GM12878 (cell line): ENCODE results near the gene PFKL. TPM values are rescaled to one million over a fixed set of nuclear protein-coding genes. Genes with fewer than 3 reads are reported as not detected.

Experiments used
- ATAC-seq: fragments of 200-7000 bp; cut with Tn5 transposase; 3 replicates; pipeline ENCODE4 v1.9.1; 2020; ENCODE audit warnings: mild to moderate bottlenecking, moderate library complexity
- BruUV-seq: library from RNA; stranded (reverse); fragments of 400-500 nt; replicated peaks from 2 replicates; lab custom pipeline; 2021; lab: Mats Ljungman, UMichigan
- CTCF ChIA-PET: fragments of 300-600 bp; sonication (Branson Sonifier 250); formaldehyde crosslinking; extraction: SDS; loops from one replicate; lab custom pipeline; 2021; ENCODE audit warnings: inconsistent platforms; lab: Yijun Ruan, JAX
- POLR2A ChIA-PET: fragments of 350-600 bp; formaldehyde crosslinking; extraction: SDS; loops from one replicate; lab custom pipeline; 2021; ENCODE audit warnings: inconsistent platforms; lab: Charles Lee
- RAD21 ChIA-PET: fragments of 300-600 bp; sonication (Branson Sonifier 250); formaldehyde crosslinking; loops from one replicate; lab custom pipeline; 2023; ENCODE audit warnings: antibody characterized with exemption; ENCODE audit not compliant: unreplicated experiment; lab: Charles Lee
- SMC1A ChIA-PET: fragments of 300-600 bp; sonication (Branson Sonifier 250); formaldehyde crosslinking; loops from one replicate; lab custom pipeline; 2023; ENCODE audit not compliant: unreplicated experiment, uncharacterized antibody; lab: Charles Lee
- DNase-seq: peaks from one replicate; pipeline ENCODE4 v3.0.0-alpha.2; 2011; ENCODE audit warnings: low read depth, low spot score
- FAIRE-seq: peaks from 3 replicates; lab custom pipeline; 2011; peaks lifted over from hg19 to GRCh38; lab: Jason Lieb, UNC
- H2AFZ ChIP-seq: 2 replicates; pipeline ENCODE4 v1.6.0; 2011; ENCODE audit warnings: low read depth, low read length, control low read depth; ENCODE audit not compliant: control insufficient read depth
- H3K27ac ChIP-seq: 2 replicates; pipeline ENCODE4 v1.5.1; 2011; ENCODE audit warnings: control low read depth; ENCODE audit not compliant: control insufficient read depth, insufficient read depth
- H3K27me3 ChIP-seq, 2 experiments: replicated peaks in 1 of 2; 2 replicates each; pipeline versions ENCODE4 v1.6.0 to v1.6.1; 2011; ENCODE audit warnings: low read length in 1 of 2; ENCODE audit not compliant: control insufficient read depth in 2 of 2, insufficient read depth in 2 of 2
- H3K36me3 ChIP-seq, 2 experiments: 2 replicates each; pipeline ENCODE4 v1.5.1; 2011; ENCODE audit warnings: low read length in 1 of 2; ENCODE audit not compliant: control insufficient read depth in 2 of 2, insufficient read depth in 2 of 2
- H3K4me1 ChIP-seq: 2 replicates; pipeline ENCODE4 v1.6.1; 2011; ENCODE audit warnings: mild to moderate bottlenecking, low read length, moderate library complexity, mixed read lengths; ENCODE audit not compliant: control insufficient read depth, insufficient read depth
- H3K4me2 ChIP-seq: 2 replicates; pipeline ENCODE4 v1.6.0; 2011; ENCODE audit warnings: control low read depth; ENCODE audit not compliant: control insufficient read depth, insufficient read depth
- H3K4me3 ChIP-seq: fragments of 200-600 bp; sonication (generic); 2 replicates; pipeline ENCODE4 v1.5.1; 2016
- H3K79me2 ChIP-seq: 2 replicates; pipeline ENCODE4 v1.6.0; 2011; ENCODE audit warnings: low read length; ENCODE audit not compliant: control insufficient read depth, insufficient read depth
- H3K9ac ChIP-seq: 2 replicates; pipeline ENCODE4 v1.8.0; 2011; ENCODE audit warnings: low read length, control low read depth, mixed read lengths; ENCODE audit not compliant: control insufficient read depth, insufficient read depth
- H3K9me3 ChIP-seq: replicated peaks from 3 replicates; pipeline ENCODE4 v1.5.1; 2011; ENCODE audit warnings: mild to moderate bottlenecking, low read length; ENCODE audit not compliant: control insufficient read depth, insufficient read depth
- H4K20me1 ChIP-seq: 2 replicates; pipeline ENCODE4 v1.6.0; 2011; ENCODE audit not compliant: control insufficient read depth, insufficient read depth
- CHD2 ChIP-seq: IDR thresholded peaks from 2 replicates; pipeline ENCODE4 v1.6.1; 2011; ENCODE audit warnings: low read depth, low read length, improper control_type of control experiment, borderline replicate concordance
- FOXM1 ChIP-seq: IDR thresholded peaks from 2 replicates; pipeline ENCODE4 v1.6.1; 2012; ENCODE audit warnings: low read depth, mild to moderate bottlenecking, inconsistent platforms, low read length, moderate library complexity
- KAT2A ChIP-seq: conservative IDR thresholded peaks from 2 replicates; pipeline ENCODE4 v1.6.1; 2011; ENCODE audit warnings: low read depth, low read length; ENCODE audit not compliant: control insufficient read depth
- LARP7 ChIP-seq: fragments of 450-650 bp; IDR thresholded peaks from 2 replicates; pipeline ENCODE4 v1.6.1; 2017; ENCODE audit warnings: mild to moderate bottlenecking
- MTA2 ChIP-seq: fragments of 450-650 bp; IDR thresholded peaks from 2 replicates; pipeline ENCODE4 v1.6.1; 2016; ENCODE audit warnings: low read depth, mild to moderate bottlenecking, moderate library complexity
- NRF1 ChIP-seq: conservative IDR thresholded peaks from 2 replicates; pipeline ENCODE4 v1.6.1; 2011; ENCODE audit warnings: mild to moderate bottlenecking, low read depth, low read length, improper control_type of control experiment
- PML ChIP-seq: IDR thresholded peaks from 2 replicates; pipeline ENCODE4 v1.6.1; 2012; ENCODE audit warnings: low read length, inconsistent platforms
- POU2F2 ChIP-seq: IDR thresholded peaks from 3 replicates; pipeline ENCODE4 v1.6.1; 2011; ENCODE audit warnings: low read depth, mild to moderate bottlenecking, low read length, borderline replicate concordance
- RBBP5 ChIP-seq: fragments of 200-600 bp; sonication (generic); conservative IDR thresholded peaks from 2 replicates; pipeline ENCODE4 v1.6.1; 2016
- SIN3A ChIP-seq: IDR thresholded peaks from 2 replicates; pipeline ENCODE4 v1.6.1; 2012; ENCODE audit warnings: low read depth, low read length, improper control_type of control experiment
- SUPT20H ChIP-seq: IDR thresholded peaks from 2 replicates; pipeline ENCODE4 v1.6.1; 2011; ENCODE audit warnings: low read depth, mild to moderate bottlenecking, low read length, moderate library complexity, borderline replicate concordance; ENCODE audit not compliant: control insufficient read depth
- YBX1 ChIP-seq: fragments of 450-650 bp; IDR thresholded peaks from 2 replicates; pipeline ENCODE4 v1.6.1; 2016; ENCODE audit warnings: antibody characterized with exemption
- ZBTB33 ChIP-seq: fragments of 450-650 bp; IDR thresholded peaks from 2 replicates; pipeline ENCODE4 v1.6.1; 2017; ENCODE audit warnings: mild to moderate bottlenecking
- ZSCAN29 ChIP-seq: fragments of 450-650 bp; IDR thresholded peaks from 2 replicates; pipeline ENCODE4 v1.6.1; 2017; ENCODE audit warnings: mild to moderate bottlenecking, moderate library complexity
- WGBS: methylation state at CpG from one replicate; pipeline ENCODE4 v1.1.6; 2016; ENCODE audit warnings: low lambda C conversion rate; ENCODE audit not compliant: insufficient replicate concordance, insufficient coverage; ENCODE audit errors: missing lambda C conversion rate; 5-methylcytosine and 5-hydroxymethylcytosine counted together
- in situ Hi-C: fragments of 300-500 bp; cut with MboI; formaldehyde crosslinking; loops from 9 replicates; pipeline ENCODE4 v1.14.3; 2018; ENCODE audit warnings: mixed read lengths
- intact Hi-C: fragments of 100-400 bp; cut with micrococcal nuclease; formaldehyde crosslinking; loops from one replicate; pipeline ENCODE4 v1.14.2; 2022; ENCODE audit not compliant: unreplicated experiment
- polyA plus RNA-seq, 11 experiments: library from polyadenylated mRNA; depleted of rRNA in 4 of 11; unstranded in 6 of 11; stranded (reverse) in 5 of 11; fragments of >200 nt; fragmentation: Nextera tagmentation in 4 of 11; fragmentation: Illumina TruSeq in 1 of 11; extraction: Ambion mirVana in 4 of 11; extraction: Trizol in 1 of 11; gene quantifications; 1 replicate in 1 of 11; 2 replicates in 10 of 11; pipeline versions ENCODE4 v1.2.1 to v1.2.3, GENCODE V29; 2011 to 2016; ENCODE audit warnings: inconsistent platforms in 2 of 11, missing spikeins in 2 of 11, low read depth in 1 of 11
- total RNA-seq, 4 experiments: library from RNA; depleted of rRNA in 3 of 4; stranded (reverse); fragments of >200 nt in 3 of 4; fragmentation: Illumina TruSeq in 1 of 4; extraction: Trizol in 1 of 4; gene quantifications; 2 replicates each; pipeline versions ENCODE4 v1.2.1 to v1.2.3, GENCODE V29; 2013 to 2021

Gene PFKL
- total and polyA plus RNA-seq, 10 of the 15 experiments (the other 5 are each of a cell fraction or from before 2014, with no cell fraction given) = 1.2 to 192 (median 112) TPM

GRCh38 chr21:44347911-44348451 is 48.1 kb downstream of the PFKL start:
- intact Hi-C loops = no loop called here
- Histone ChIP-seq H4K20me1 (no peaks in the 10 kb centered on the region), H3K79me2 (no peaks in the 10 kb centered on the region), H3K9me3 (no peaks in the 10 kb centered on the region), H3K4me1 (peaks cover 6% of the 10 kb centered on the region), H3K9ac (no peak overlapping the region), H3K36me3 (no peaks in the 10 kb centered on the region), H3K4me2 (no peak overlapping the region), H3K27ac (no peak overlapping the region), H3K27me3 (no peaks in the 10 kb centered on the region; a peak in 1 of 4 replicates), H3K4me3 (no peak overlapping the region), H2AFZ (no peak overlapping the region)
- WGBS = 64% methylated on average over 22 of the region's 22 CpGs
- in situ Hi-C loops = no loop called here
- no peak for FAIRE-seq
- BruUV-seq = no TSS peak
- DNase-seq = no peak
- TF ChIP-seq SIN3A (no peak), NRF1 (no peak), CHD2 (no peak)
- no peak for ATAC-seq
- ChIA-PET CTCF (no interaction called here), SMC1A (no interaction called here), POLR2A (no interaction called here), RAD21 (no interaction called here)

GRCh38 chr21:44348861-44349260 is 49.0 kb downstream of the PFKL start:
- no peaks in the 10 kb centered on the region for H3K9me3 ChIP-seq
- DNase-seq (no peak), ATAC-seq (no peak), FAIRE-seq (no peak)
- RAD21 ChIA-PET = no interaction called here
- H2AFZ ChIP-seq = no peak overlapping the region
- intact Hi-C loops = no loop called here
- no peaks in the 10 kb centered on the region for H3K79me2 ChIP-seq
- H3K4me2 ChIP-seq = no peak overlapping the region
- BruUV-seq = no TSS peak
- no peaks in the 10 kb centered on the region for H3K36me3 ChIP-seq
- H3K27me3 ChIP-seq = no peaks in the 10 kb centered on the region; a peak in 1 of 4 replicates
- H3K9ac ChIP-seq = no peak overlapping the region
- H3K4me3 ChIP-seq = no peak overlapping the region
- CTCF ChIA-PET = no interaction called here
- WGBS = 89% methylated on average over 19 of the region's 19 CpGs
- H3K4me1 ChIP-seq = peaks cover 14% of the 10 kb centered on the region
- H4K20me1 ChIP-seq = no peaks in the 10 kb centered on the region
- in situ Hi-C loops = no loop called here
- SMC1A ChIA-PET = no interaction called here
- H3K27ac ChIP-seq = no peak overlapping the region
- POLR2A ChIA-PET = no interaction called here
- no peak for TF ChIP-seq FOXM1
- TF ChIP-seq MTA2 = no peak
- TF ChIP-seq LARP7 = no peak
- TF ChIP-seq PML = no peak
- no peak for TF ChIP-seq POU2F2
- no peak for TF ChIP-seq YBX1
- TF ChIP-seq ZBTB33 = no peak
- no peak for TF ChIP-seq KAT2A
- no peak for TF ChIP-seq SUPT20H
- TF ChIP-seq ZSCAN29 = no peak
- no peak for TF ChIP-seq RBBP5
